NCI-H146 treated with DMSO at 0.1 percent for 48 hours (cell line): ENCODE measurements around the gene CD300LG.

Experiments used
- DNase-seq: peaks from one replicate; lab custom pipeline; 2025; ENCODE audit not compliant: unreplicated experiment; lab: John Stamatoyannopoulos, UW

Gene CD300LG

GRCh38 chr17:43823350-43824084, 23.5 kb upstream of the CD300LG start:
- DNase-seq = no peak

GRCh38 chr17:43825567-43825966, 21.4 kb upstream of the CD300LG start:
- no peak for DNase-seq

GRCh38 chr17:43826206-43826605, 20.8 kb upstream of the CD300LG start:
- DNase-seq = no peak

- DNase-seq = no peak
Measured at GRCh38 chr17:43827596-43827995, 19.4 kb upstream of the CD300LG start.

- DNase-seq = no peak
Measured at GRCh38 chr17:43829738-43830137, 17.2 kb upstream of the CD300LG start.

- DNase-seq = no peak
Measured at GRCh38 chr17:43830510-43831140, 16.4 kb upstream of the CD300LG start.

- no peak for DNase-seq
Measured at GRCh38 chr17:43831633-43832032, 15.3 kb upstream of the CD300LG start.

- peak; percentile 25 for DNase-seq
Measured at GRCh38 chr17:43832168-43832975, 14.6 kb upstream of the CD300LG start.

- DNase-seq = peak; percentile 29
Measured at GRCh38 chr17:43832976-43833829, 13.8 kb upstream of the CD300LG start, which contains the start of gene MPP3. Gene MPP3, minus strand, starts transcription at chr17:43833146. Its CDS starts 1,240 bp downstream, at chr17:43831906.

GRCh38 chr17:43834106-43834505, 12.9 kb upstream of the CD300LG start:
- DNase-seq = no peak

- DNase-seq = peak; percentile 95
Measured at GRCh38 chr17:43839670-43840108, 7.3 kb upstream of the CD300LG start.

GRCh38 chr17:43840814-43841213, 6.2 kb upstream of the CD300LG start:
- peak; percentile 38 for DNase-seq

- DNase-seq = no peak
Measured at GRCh38 chr17:43841282-43841681, 5.7 kb upstream of the CD300LG start.

GRCh38 chr17:43842091-43842974, 4.6 kb upstream of the CD300LG start:
- peak; percentile 57 for DNase-seq

- DNase-seq = no peak
Measured at GRCh38 chr17:43842975-43843325, 4.0 kb upstream of the CD300LG start.

- DNase-seq = no peak
Measured at GRCh38 chr17:43844241-43844640, 2.7 kb upstream of the CD300LG start.

GRCh38 chr17:43845766-43846165, 1.2 kb upstream of the CD300LG start:
- no peak for DNase-seq

GRCh38 chr17:43846221-43846712, 709 bp upstream of the CD300LG start:
- DNase-seq = peak; percentile 25

- DNase-seq = no peak
Measured at GRCh38 chr17:43848601-43849000, 1.6 kb downstream of the CD300LG start.

- DNase-seq = no peak
Measured at GRCh38 chr17:43849116-43849515, 2.1 kb downstream of the CD300LG start.
